T-helper 1 cell treated with Interleukin-12 subunit alpha and Interleukin-12 subunit beta and Interleukin-4 antibody, amounts not matched to agents 30 μg/mL and 1 μg/mL, for 36 hours (primary cell): Measurements from ENCODE around the gene FHAD1.

Experiments used
- H3K27ac Mint-ChIP-seq: one replicate; pipeline ENCODE4 v1.8.0; 2021; ENCODE audit warnings: mild to moderate bottlenecking, mixed read lengths
- H3K27me3 Mint-ChIP-seq: one replicate; pipeline ENCODE4 v1.8.0; 2021; ENCODE audit warnings: low read depth, mixed read lengths
- H3K36me3 Mint-ChIP-seq: one replicate; pipeline ENCODE4 v1.8.0; 2021; ENCODE audit warnings: low read depth, mixed read lengths
- H3K4me1 Mint-ChIP-seq: one replicate; pipeline ENCODE4 v1.8.0; 2021; ENCODE audit warnings: low read depth, mixed read lengths
- H3K4me3 Mint-ChIP-seq: one replicate; pipeline ENCODE4 v1.8.0; 2021; ENCODE audit warnings: mild to moderate bottlenecking, moderate library complexity, mixed read lengths
- H3K9me3 Mint-ChIP-seq: one replicate; pipeline ENCODE4 v1.8.0; 2021; ENCODE audit warnings: mixed read lengths

FHAD1 gene

GRCh38 chr1:15225461-15225860, 21.6 kb upstream of the FHAD1 start:
- no peak overlapping the region for H3K27ac Mint-ChIP-seq
- H3K4me1 Mint-ChIP-seq, result no peaks in the 10 kb centered on the region
- no peaks in the 10 kb centered on the region for H3K9me3 Mint-ChIP-seq
- no peak overlapping the region for H3K4me3 Mint-ChIP-seq
- no peaks in the 10 kb centered on the region for H3K36me3 Mint-ChIP-seq
- peaks cover 45% of the 10 kb centered on the region for H3K27me3 Mint-ChIP-seq

GRCh38 chr1:15226388-15227255, 20.4 kb upstream of the FHAD1 start:
- Mint-ChIP-seq H3K4me3 (no peak overlapping the region), H3K4me1 (peaks cover 6% of the 10 kb centered on the region), H3K9me3 (no peaks in the 10 kb centered on the region), H3K27ac (no peak overlapping the region), H3K27me3 (peaks cover 45% of the 10 kb centered on the region), H3K36me3 (no peaks in the 10 kb centered on the region)

GRCh38 chr1:15229707-15230131, 17.3 kb upstream of the FHAD1 start:
- Mint-ChIP-seq H3K4me3 (no peak overlapping the region), H3K36me3 (no peaks in the 10 kb centered on the region), H3K9me3 (no peaks in the 10 kb centered on the region), H3K27ac (no peak overlapping the region), H3K4me1 (peaks cover 12% of the 10 kb centered on the region), H3K27me3 (peaks cover 48% of the 10 kb centered on the region)

GRCh38 chr1:15231714-15232201, 15.3 kb upstream of the FHAD1 start:
- H3K4me3 Mint-ChIP-seq, result peak overlapping the region; percentile 18
- H3K9me3 Mint-ChIP-seq, result no peaks in the 10 kb centered on the region
- peak overlapping the region; percentile 70 for H3K27ac Mint-ChIP-seq
- H3K27me3 Mint-ChIP-seq, result peaks cover 61% of the 10 kb centered on the region
- peaks cover 13% of the 10 kb centered on the region for H3K4me1 Mint-ChIP-seq
- H3K36me3 Mint-ChIP-seq, result no peaks in the 10 kb centered on the region

DNA sequence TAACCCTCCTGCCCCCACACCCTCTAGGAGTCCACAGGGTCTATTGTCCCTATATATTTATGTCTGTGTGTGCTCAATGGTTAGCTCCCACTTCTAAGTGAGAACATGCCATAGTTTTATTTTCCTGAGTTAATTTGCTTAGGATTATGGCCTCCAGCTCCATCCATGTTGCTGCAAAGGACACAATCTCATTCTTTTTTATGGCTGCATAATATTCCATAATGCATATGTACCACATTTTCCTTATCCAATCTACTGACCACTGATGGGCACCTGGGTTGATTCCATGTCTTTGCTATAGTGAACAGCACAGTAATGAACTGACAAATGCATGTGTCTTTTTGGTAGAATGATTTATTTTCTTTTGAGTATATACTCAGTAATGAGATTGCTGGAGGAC, 13.3 kb upstream of the FHAD1 start:
- Mint-ChIP-seq H3K4me1 (peaks cover 13% of the 10 kb centered on the region), H3K4me3 (no peak overlapping the region), H3K27me3 (peaks cover 62% of the 10 kb centered on the region), H3K36me3 (no peaks in the 10 kb centered on the region), H3K27ac (no peak overlapping the region), H3K9me3 (no peaks in the 10 kb centered on the region)

GRCh38 chr1:15236321-15236721, 10.7 kb upstream of the FHAD1 start:
- Mint-ChIP-seq H3K9me3 (no peaks in the 10 kb centered on the region), H3K27ac (no peak overlapping the region), H3K36me3 (no peaks in the 10 kb centered on the region)

DNA sequence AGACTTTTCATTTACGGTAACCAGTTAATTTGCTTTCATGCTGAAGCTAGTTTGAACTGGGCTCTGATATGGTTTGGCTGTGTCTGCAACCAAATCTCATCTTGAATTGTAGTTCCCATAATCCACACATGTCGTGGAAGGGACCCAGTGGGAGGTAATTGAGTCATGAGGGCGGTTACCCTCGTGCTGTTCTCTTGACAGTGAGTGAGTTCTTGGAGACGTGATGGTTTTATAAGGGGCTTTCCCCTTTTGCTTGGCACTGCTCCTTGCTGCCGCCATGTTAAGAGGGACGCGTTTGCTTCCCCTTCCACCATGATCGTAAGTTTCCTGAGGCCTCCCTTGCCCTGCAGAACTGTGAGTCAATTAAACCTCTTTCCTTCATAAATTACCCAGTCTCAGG, 10.3 kb upstream of the FHAD1 start:
- H3K27me3 Mint-ChIP-seq, result peaks cover 76% of the 10 kb centered on the region
- H3K36me3 Mint-ChIP-seq, result no peaks in the 10 kb centered on the region

More at GRCh38 chr1:15236321-15236721, 10.7 kb upstream of the FHAD1 start:
- Mint-ChIP-seq H3K4me1 (peaks cover 10% of the 10 kb centered on the region), H3K27me3 (peaks cover 71% of the 10 kb centered on the region), H3K4me3 (no peak overlapping the region)

GRCh38 chr1:15238789-15239188, 8.2 kb upstream of the FHAD1 start:
- no peak overlapping the region for H3K27ac Mint-ChIP-seq
- peaks cover 79% of the 10 kb centered on the region for H3K27me3 Mint-ChIP-seq
- no peak overlapping the region for H3K4me3 Mint-ChIP-seq
- H3K4me1 Mint-ChIP-seq, result peaks cover 6% of the 10 kb centered on the region
- no peaks in the 10 kb centered on the region for H3K9me3 Mint-ChIP-seq
- H3K36me3 Mint-ChIP-seq, result no peaks in the 10 kb centered on the region

More for the DNA sequence above, 10.3 kb upstream of the FHAD1 start:
- Mint-ChIP-seq H3K4me1 (peaks cover 6% of the 10 kb centered on the region), H3K4me3 (no peak overlapping the region), H3K27ac (no peak overlapping the region), H3K9me3 (no peaks in the 10 kb centered on the region)

- H3K27ac Mint-ChIP-seq, result no peak overlapping the region
- peaks cover 17% of the 10 kb centered on the region for H3K9me3 Mint-ChIP-seq
- H3K27me3 Mint-ChIP-seq, result peaks cover 78% of the 10 kb centered on the region
- H3K36me3 Mint-ChIP-seq, result peaks cover 10% of the 10 kb centered on the region
- H3K4me1 Mint-ChIP-seq, result peaks cover 13% of the 10 kb centered on the region
- H3K4me3 Mint-ChIP-seq, result no peak overlapping the region
Observed at GRCh38 chr1:15242766-15243165, 4.3 kb upstream of the FHAD1 start.

GRCh38 chr1:15243275-15244043, 3.6 kb upstream of the FHAD1 start:
- Mint-ChIP-seq H3K4me1 (peaks cover 19% of the 10 kb centered on the region), H3K4me3 (no peak overlapping the region), H3K27me3 (peaks cover 79% of the 10 kb centered on the region), H3K9me3 (peaks cover 21% of the 10 kb centered on the region), H3K36me3 (peaks cover 14% of the 10 kb centered on the region), H3K27ac (no peak overlapping the region)

- H3K27ac Mint-ChIP-seq, result no peak overlapping the region
- peaks cover 79% of the 10 kb centered on the region for H3K27me3 Mint-ChIP-seq
- peaks cover 17% of the 10 kb centered on the region for H3K36me3 Mint-ChIP-seq
- H3K4me1 Mint-ChIP-seq, result peaks cover 29% of the 10 kb centered on the region
- H3K4me3 Mint-ChIP-seq, result no peak overlapping the region
- H3K9me3 Mint-ChIP-seq, result peaks cover 21% of the 10 kb centered on the region
Observed at GRCh38 chr1:15244813-15245212, 2.2 kb upstream of the FHAD1 start.

- no peak overlapping the region for H3K4me3 Mint-ChIP-seq
- peaks cover 83% of the 10 kb centered on the region for H3K27me3 Mint-ChIP-seq
- H3K9me3 Mint-ChIP-seq, result peaks cover 21% of the 10 kb centered on the region
- peaks cover 17% of the 10 kb centered on the region for H3K36me3 Mint-ChIP-seq
- H3K27ac Mint-ChIP-seq, result no peak overlapping the region
- peaks cover 33% of the 10 kb centered on the region for H3K4me1 Mint-ChIP-seq
Observed at GRCh38 chr1:15245593-15246360, 1.2 kb upstream of the FHAD1 start.

DNA sequence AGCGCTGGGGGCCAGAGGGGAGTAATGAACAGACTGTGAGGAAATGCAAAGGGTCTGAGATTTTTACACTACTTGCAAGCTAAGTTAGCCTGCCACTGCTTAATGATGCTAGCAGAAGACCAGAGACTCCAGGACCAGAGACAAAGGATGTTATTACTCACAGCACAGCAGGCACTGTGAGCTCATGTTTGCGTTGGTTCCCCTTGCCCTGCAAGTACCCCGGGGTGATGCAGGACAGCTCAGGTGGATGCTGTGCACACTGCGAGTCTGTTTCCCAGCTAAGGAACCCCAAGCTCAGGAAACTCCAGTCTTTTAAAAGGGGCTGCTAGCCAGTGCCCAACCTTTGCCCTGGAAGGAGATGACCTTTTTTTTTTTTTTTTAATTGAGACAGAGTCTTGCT, 1.2 kb downstream of the FHAD1 start:
- Mint-ChIP-seq H3K4me1 (peaks cover 46% of the 10 kb centered on the region), H3K4me3 (peak overlapping the region; percentile 64), H3K9me3 (peaks cover 21% of the 10 kb centered on the region), H3K27me3 (peaks cover 87% of the 10 kb centered on the region), H3K36me3 (peaks cover 17% of the 10 kb centered on the region), H3K27ac (no peak overlapping the region)

GRCh38 chr1:15249081-15249480, 2.1 kb downstream of the FHAD1 start:
- Mint-ChIP-seq H3K4me3 (peak overlapping the region; percentile 42), H3K36me3 (peaks cover 17% of the 10 kb centered on the region), H3K9me3 (peaks cover 21% of the 10 kb centered on the region), H3K27ac (peak overlapping the region; percentile 84), H3K4me1 (peaks cover 50% of the 10 kb centered on the region), H3K27me3 (peaks cover 87% of the 10 kb centered on the region)
